GM19023 (cell line): Measurements from ENCODE around the gene RNF112.

Experiments used
- ATAC-seq: cut with Tn5 transposase; IDR thresholded peaks from one replicate; pipeline ENCODE4 v1.9.1; 2021; ENCODE audit warnings: mild to moderate bottlenecking, moderate library complexity; ENCODE audit not compliant: unreplicated experiment

The RNF112 gene

DNA sequence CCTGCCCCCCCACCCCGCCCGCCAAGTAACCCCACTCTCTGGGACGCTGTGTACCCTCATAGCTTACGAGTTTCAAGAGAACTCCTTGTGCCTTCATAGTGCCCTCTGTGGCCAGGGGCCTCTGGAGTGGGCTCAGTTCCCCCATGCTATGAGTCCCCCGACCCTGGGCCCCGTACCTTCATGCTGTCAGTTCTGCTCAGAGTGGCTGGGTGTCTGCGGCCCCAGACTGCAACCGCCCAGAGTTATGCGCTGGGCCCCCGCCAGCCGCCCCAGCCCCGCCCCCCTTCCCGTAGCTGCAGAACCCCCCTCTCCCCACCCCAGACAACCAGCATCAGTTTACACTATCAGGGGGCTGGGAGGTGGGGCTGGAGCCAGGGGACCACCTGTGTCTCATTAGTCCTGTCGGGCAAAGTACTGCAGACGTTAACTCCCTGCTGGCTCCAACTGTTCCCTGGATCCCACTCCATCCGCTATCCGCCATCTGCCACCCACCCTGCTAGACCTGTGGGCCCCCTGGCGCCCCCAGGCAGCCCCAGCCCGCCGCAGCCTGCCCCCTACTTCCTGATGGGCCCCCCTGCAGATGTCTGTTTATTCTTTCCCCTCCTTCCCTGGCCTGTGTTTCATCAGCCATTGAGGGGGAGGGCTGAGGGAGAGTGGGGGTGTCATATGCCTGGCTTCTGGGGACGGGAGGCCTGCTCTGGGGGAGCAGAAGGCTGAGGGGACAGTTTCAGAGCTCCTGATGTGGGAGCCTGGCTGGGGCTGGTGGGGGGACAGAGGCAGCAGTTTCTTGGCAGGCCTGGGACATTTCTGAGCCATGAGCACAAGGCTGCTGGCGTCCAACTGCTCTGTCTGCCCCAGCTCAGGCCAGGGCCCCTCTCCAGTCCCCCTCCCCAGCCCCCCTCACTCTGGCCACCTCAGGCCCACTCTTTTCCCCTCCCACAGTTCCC lies 23.8 kb upstream of the RNF112 start, which contains the start of gene MFAP4:
MFAP4 (minus strand) TSS at position 217 of the 947 bp plus-strand sequence; CDS start at position 182, 35 bp downstream.
- ATAC-seq: no peak

DNA sequence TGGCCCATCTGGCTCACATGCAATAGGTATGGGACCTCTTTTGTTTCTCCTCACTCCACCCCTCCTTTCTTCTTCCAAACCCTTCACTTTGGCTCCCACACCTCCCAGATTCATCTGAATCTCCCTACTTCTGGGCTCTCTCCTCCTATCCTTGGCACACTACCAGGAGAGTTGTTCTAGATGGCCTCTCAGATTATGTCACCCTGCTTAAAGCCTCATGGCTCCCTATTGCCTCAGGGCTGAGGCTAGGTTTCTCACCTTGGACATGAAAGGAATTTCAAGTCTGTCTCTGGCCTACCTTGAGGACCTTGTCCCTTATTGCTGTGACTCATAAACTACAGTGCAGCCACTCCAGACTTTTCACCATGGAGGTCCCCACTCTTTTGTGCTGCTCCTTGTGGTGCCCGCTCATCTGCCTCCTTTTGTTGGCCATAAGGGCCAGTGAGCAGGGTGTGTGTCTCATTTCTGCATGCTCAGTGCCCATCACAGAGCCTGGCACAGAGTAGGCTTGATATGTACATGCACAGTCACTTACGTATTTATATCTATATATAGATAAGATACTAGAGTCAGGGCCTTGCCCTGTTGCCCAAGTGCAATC lies 23.0 kb upstream of the RNF112 start:
- ATAC-seq: no peak

DNA sequence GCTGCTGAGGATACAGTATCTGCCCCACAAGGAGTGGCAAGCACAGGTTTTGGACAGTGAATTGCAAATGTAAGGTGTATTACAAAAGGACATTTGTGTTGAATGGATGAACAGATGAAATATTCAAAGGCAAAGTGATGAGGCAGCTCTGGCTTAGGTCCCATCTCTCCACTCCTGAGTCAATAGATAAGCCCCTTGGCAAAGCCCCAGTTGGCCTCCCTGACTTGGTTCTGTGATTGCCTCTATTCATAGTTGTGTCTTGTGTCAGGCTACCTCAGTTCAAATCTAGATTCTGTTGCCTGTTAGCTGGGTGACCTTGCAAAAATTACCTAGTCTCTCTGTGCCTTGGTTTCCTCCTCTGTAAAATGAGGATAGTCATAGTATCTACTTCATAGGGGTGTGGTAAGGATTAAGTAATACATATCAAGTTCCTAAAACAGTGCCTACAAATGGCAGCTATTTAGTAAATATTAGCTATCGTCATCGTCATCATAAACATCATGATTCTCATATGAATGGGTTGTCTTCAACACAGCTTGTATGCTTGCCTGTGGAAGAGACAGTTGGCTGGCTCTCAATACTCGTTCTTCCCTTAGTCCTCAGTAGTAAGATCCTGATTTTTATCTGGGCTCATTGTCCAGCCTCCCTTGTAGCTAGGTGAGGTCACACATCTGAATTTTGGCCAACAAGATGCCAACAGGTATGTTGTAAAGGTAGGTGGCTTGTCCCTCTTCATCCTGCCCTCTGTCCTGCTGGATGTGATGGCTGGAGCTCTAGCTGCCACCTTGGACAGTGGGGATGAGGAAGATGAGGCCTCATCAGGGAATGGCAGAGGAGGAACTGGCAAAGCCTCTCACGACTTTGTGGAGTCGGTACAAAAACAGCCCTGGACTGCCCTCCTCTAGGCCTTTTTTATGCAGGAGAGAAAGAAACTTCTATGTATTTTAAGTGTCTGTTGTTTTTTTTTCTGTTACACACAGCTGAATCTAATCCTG lies 21.9 kb upstream of the RNF112 start:
- ATAC-seq: no peak

DNA sequence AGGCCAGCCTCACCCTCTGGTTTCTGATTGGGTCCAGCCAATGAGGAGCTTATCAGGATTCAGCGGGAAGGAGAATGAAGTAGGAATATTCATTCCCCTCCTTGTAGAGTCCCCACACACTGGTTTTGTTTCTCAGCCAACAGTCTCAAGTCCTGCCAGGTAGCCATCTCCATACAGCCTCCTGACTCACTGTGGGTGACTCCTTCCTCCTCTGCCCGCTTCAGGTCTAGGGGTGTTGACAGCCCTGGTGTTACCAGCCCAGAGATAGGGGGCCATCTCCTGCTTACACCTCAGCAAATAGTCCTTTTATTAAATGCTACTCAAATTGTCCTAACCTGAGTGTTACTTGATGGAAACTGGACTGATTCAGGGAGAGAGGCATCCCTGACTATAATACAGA lies 20.1 kb upstream of the RNF112 start:
- ATAC-seq: no peak

DNA sequence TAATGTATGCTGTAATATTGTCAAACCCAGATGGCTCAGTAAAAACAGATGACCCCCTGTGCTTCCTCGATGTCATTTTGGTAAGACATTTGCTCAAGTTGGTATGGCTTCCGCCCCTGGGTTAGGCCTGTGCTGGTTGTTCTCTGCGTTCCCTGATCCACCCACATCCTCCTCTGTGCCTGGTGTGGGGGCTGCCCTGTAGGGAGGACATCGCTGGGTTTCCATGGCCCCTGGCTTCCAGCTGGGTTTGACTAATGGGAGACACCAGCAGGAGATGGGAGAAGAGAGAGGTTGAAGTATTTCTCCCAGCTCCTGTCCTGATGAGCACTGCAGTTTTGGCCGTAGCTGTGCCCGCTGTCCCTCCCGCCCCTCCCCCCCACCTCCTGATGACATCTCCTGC lies 19.6 kb upstream of the RNF112 start:
- ATAC-seq: no peak

DNA sequence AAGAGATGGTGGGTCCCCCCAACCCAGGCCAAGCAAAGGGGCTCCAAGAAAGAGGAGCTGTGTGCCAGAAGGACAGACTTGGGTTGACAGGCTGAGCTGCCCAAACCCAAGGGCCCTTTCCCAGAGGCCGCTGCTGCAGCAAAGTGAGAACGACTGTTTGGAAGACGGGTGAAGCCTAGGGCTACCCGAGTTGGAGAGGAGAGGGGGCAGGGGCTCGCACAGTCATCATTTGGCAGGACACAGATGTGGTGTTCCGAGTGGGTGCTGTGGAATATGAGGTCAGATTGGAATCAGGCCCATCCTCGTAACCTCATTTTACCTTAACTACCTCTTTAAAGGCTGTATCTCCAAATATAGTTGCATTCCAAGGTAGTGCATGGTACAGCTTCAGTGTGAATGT lies 18.7 kb upstream of the RNF112 start:
- ATAC-seq: no peak

DNA sequence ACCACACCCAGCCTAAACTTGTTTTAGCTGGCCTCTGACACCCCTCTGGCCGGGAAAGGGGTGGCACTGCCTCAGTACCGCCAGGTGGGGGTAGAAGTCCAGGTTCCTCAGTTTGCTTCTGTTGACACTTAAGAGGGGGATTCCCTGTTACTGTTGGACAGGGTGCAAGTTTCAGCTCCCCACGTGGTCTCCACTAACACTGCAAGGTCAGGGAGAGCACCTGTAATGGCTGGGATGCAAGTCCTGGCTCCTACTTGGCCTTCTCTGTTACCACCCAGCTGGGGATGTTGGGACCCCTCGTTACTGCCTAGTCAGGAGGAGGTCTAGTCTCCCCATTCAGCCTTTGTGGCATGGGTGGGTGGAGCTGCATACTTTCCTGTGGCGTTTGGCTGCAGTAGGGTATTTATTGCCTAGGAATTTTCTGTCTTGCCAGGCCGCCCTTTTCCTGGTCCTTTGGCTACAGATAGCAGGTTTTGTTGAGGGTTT lies 13.4 kb upstream of the RNF112 start:
- no peak for ATAC-seq

DNA sequence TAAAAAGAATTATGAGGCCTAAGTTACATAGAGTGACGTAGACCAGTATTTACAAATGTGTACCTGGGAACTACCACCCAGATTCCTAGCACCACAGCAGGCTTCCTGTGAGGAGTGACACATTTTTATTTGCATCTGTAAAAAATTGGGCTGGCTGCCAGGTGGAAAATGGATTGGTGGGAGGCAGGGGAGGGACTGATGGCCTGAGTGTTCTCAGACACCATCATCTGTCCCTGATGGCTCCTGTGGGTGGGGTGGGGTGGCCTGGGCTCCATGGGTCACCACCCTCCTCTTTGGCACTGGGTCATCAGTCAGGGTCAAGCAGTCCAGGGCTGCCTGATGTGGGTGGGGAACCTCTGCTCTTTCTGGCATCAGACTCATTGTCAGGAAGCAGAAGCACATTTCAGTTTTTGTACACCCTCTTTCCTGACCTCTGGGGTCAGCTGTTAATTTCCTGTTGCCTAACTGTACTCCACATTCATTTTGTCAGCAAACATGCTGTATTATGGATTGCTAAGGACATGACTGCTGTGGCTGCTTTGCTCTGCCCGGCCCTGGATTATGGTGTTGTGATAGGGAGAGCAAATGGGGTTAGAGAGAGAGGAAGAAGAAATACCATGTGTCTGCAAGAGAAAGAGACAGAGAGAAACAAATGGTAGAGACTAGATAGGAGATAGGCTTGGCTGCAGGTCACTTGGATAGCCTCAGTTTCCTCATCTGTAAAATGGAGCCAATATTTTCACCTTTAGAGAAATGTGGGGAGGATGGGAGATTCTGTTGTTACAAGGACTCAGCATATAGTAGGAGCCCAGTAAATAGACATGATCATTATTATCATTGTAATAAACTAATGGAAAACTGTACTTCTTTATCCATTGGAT lies 12.5 kb upstream of the RNF112 start:
- no peak for ATAC-seq

DNA sequence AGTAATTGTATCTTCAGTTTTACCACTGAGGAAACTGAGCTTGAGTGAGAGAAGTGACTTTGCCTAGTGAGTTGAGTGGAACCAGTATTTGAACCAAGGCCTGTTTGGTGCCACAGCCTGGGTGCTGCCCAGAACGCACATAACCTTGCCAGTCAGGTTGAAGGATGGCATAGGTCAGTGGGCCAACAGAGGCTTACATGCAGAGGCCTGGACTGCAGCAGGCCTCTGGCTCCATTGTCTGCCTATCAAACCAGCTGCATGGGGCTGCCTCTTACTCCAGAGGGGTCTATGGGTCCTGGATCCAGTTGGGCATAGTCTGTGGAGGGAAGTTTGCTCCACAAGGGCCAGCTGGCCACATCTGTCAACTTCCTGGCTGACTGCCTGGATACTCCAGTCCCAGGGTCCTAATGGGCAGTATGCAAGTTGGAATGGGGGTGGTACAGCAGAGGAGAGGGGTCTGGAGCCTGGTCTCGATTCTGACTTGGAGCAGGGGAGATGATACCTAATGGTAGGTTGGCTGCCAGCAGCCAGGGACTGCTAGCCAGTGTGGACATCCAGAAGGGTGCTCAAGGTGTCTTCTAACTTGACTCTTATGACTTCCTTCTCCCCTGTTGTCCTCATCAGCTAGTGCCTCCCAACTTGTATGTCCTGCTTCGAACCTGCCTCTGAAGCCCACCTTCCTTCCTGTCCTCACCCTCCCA lies 11.1 kb upstream of the RNF112 start:
- ATAC-seq: no peak

DNA sequence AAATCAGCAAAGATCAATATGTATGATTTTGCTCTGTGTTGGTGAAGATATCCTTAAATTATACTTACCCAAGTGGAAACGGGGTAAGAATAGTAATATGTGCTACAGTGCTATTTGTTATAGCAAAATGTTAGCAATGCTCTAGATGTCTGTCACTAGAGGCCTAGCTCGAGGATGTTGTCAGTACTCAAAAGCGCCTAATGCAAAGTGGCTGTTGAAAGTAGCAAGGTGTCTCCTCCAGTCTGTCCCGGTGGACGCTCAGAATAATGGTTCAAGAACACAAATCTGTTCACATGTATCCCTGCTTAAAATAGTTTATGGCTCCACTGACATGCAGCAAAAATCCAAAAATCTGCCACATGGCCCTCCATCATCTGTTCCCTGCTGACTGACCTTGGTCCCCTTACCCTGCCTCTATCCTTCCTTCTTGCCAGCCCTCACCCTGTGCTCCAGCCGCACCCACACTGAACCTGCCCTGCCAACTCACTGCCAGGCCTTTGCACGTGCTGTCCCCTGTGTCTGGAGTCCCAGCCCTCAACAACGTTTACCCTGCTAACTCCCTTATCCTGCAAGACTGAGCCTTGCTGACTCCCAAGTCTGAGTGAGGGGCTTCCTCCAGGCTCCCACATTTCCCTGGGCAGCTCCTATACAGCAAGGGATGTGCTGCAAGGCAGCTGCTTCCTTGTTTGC lies 9.6 kb upstream of the RNF112 start:
- ATAC-seq: no peak

DNA sequence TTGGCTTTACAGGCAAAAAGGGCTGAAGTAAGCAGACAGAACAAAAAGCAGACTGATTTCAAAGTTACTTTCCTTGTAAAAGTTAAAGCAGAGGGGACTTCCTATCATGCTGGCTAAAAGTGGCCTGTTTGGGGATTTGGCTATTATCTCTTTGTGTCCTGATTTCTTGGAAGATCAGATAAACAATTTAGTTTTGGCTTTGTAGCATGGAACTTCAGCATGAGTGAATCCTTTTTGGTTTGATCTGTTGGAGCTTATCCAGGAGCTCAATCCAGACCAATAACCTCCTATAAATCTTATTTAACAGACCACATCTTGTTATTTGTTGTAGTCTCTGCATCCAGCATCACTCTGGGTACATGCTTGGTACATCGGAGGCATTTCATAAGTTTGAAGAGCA lies 8.9 kb upstream of the RNF112 start:
- no peak for ATAC-seq

DNA sequence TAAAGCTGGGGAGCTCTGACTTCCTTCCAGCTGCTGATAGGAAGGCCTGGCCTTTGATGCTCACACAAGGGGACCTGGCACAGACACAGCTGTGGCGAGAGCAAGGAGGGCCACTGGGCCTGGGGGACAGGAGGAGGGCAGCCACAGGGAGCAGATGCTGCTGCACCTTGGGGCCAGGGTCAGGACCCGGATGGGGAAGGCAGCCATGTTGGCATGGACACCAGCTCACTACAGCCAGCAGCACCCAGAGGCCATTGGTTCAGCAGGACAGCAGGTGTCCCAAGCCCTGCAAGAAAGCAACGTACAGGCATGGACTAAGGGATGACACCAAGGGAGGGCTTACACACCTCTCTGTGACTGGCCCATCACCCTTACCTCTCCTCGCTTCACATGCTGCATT lies 8.0 kb upstream of the RNF112 start:
- no peak for ATAC-seq

DNA sequence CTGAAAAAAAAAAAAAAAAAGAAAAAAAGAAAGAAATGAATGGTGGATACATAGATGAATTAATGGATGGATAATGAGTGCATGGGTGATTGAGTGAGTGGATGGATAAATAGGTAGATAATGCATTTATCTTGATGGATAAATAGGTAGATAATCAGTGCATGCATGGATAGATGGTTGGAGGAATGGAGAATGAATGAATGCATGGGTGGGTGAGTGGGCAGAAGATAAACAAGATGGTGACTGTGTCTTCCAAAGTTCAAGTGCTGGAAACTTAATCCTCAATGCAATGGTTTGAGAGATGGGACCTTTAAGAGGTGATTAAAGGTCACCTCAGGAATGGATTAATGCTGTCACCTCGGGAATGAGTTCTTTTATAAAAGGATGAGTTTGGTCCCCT lies 6.8 kb upstream of the RNF112 start:
- ATAC-seq: no peak

DNA sequence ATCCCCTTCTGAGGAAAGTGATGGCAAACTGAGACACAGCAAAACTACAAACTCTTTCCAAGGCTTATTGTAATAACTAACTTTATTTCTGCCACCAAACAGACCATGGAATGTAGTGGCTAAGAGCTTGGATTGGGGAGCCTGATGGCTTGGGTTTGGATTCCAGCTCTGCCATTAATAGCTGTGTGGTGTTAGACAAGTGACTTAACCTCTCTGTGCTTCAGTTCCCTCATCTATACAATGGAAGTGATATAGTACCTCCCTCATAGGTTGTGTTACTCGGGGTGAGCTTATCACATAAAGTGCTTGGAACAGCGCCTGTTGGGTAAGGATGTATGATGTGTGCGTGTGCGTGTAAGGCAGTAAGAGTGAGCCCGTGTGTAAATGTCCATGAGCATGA lies 5.9 kb upstream of the RNF112 start:
- ATAC-seq: no peak

DNA sequence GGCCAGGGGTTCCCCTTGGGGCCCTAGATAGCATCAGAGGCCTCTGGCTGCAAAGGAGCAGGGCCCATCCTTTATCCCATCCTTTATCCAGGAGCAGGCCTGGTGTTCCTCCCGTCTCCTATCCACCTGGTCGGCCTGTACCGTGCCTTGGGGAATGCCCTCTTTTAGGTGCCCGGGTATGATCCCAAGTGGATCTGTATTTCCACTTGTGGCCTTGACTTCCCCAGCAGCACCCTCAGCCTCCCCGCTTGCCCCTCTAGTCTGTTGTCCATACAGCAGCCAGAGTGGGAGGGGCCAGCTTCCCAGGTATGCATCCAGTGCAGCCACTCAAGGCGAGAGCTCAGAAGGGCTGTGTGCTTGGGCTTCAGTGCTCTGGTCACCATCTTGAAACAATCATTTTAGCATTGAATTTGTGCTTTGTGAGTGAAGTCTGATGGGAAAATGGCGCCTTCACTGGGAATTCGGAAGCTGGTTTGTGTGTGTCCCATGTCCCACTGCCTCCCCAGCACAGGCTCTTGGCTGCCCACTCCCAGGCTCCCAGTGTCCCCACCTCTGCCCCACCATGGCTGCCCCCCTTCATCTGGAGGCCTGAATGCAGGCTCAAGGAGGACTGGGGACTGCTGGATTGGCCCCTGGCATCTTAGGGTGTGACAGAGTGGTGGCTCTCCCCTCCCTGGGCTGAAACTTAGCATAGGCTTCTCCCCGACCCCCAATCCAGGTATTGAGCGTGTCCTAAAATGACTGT lies 3.3 kb upstream of the RNF112 start:
- no peak for ATAC-seq

DNA sequence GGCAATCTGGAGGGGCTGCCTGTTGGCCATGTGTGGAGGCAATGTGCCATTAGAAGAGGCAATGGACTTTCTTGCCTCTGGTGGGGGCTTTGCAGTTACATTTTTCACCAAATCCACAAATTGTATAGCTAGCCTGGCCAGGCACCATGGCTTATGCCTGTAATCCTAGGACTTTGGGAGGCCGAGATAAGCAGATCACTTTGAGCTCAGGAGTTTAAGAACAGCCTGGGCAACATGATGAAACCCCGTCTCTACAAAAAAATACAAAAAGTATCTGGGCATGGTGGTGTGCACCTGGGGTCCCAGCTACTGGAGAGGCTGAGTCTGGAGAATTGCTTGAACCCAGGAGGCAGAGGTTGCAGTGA lies 2.7 kb upstream of the RNF112 start:
- no peak for ATAC-seq

DNA sequence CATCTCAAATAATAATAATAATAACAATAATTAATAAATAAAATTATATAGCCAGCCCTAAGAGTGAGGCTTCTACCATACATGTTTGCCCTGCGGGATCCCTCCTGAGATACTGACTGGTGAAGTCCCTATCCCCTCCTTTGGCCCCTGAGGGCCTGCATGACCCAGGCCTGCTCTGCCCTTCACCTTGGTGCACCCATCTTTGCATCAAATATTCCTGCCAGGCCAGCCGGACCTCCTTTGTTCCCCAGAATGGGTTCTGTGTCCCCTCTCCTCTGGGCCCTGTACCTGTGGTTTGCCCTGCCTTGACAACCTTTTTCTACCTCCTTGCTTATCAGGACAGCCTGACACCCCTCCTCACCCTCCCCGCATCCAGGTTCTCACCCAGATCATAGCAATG lies 2.0 kb upstream of the RNF112 start:
- no peak for ATAC-seq

DNA sequence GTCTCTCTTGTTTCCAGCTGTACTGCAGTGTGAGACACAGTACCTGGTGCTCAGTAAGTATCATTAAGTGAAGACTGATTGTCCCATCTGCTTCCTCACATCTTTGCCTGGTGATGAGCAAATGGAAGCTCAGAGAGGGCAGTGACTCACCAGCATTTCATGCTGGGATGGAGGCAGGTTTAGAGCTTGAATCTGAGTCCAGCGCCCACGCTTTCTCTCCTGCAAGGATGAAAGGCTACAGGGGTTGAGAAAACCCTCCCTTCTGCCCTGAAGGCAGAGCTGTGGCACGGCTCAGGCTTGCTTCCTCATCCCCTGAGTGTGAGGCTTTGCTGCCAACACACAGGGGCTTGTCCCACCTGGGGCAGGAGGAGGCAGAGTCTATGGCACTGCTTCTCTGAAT lies 1.5 kb upstream of the RNF112 start:
- ATAC-seq: no peak
